ENCODE data around the gene NEURL3.

The NEURL3 gene

GRCh38 chr2:96535331-96535730 is 30.2 kb upstream of the NEURL3 start:
- no peak for TF ChIP-seq POLR2AphosphoS5 (IDR thresholded peaks at IDR 0.05; ENCODE audit: low read depth, low read length)
- TF ChIP-seq FOXP2 (optimal IDR thresholded peaks at IDR 0.05; ENCODE audit: borderline replicate concordance, extremely low read depth, extremely low read length, insufficient read depth), result no peak
- no peak for TF ChIP-seq REST (IDR thresholded peaks at IDR 0.05; ENCODE audit: insufficient read depth in 1 of 2, low read depth in 2 of 2, low read length in 2 of 2)
- TF ChIP-seq TAF1 (IDR thresholded peaks at IDR 0.05; ENCODE audit: borderline replicate concordance, insufficient read depth, low read length), result no peak
- TF ChIP-seq SIN3A (IDR thresholded peaks at IDR 0.05; ENCODE audit: borderline replicate concordance, insufficient read depth, low read length), result no peak

- no peak for TF ChIP-seq REST (IDR thresholded peaks at IDR 0.05; ENCODE audit: insufficient read depth in 1 of 2, low read depth in 2 of 2, low read length in 2 of 2)
- no peak for TF ChIP-seq POLR2AphosphoS5 (IDR thresholded peaks at IDR 0.05; ENCODE audit: low read depth, low read length)
- no peak for TF ChIP-seq SIN3A (IDR thresholded peaks at IDR 0.05; ENCODE audit: borderline replicate concordance, insufficient read depth, low read length)
- TF ChIP-seq TAF1 (IDR thresholded peaks at IDR 0.05; ENCODE audit: borderline replicate concordance, insufficient read depth, low read length), result no peak
- TF ChIP-seq FOXP2 (optimal IDR thresholded peaks at IDR 0.05; ENCODE audit: borderline replicate concordance, extremely low read depth, extremely low read length, insufficient read depth), result no peak
Measured at GRCh38 chr2:96534701-96535181, 29.6 kb upstream of the NEURL3 start.

- TF ChIP-seq POLR2AphosphoS5 (IDR thresholded peaks at IDR 0.05; ENCODE audit: low read depth, low read length), result no peak
Measured at GRCh38 chr2:96534141-96534540, 29.0 kb upstream of the NEURL3 start.

- TF ChIP-seq FOXP2 (optimal IDR thresholded peaks at IDR 0.05; ENCODE audit: borderline replicate concordance, extremely low read depth, extremely low read length, insufficient read depth), result no peak
- TF ChIP-seq TAF1 (IDR thresholded peaks at IDR 0.05; ENCODE audit: borderline replicate concordance, insufficient read depth, low read length), result no peak
- no peak for TF ChIP-seq POLR2AphosphoS5 (IDR thresholded peaks at IDR 0.05; ENCODE audit: low read depth, low read length)
- TF ChIP-seq SIN3A (IDR thresholded peaks at IDR 0.05; ENCODE audit: borderline replicate concordance, insufficient read depth, low read length), result no peak
Measured at GRCh38 chr2:96533292-96534073, 28.3 kb upstream of the NEURL3 start.

GRCh38 chr2:96532641-96533291 is 27.6 kb upstream of the NEURL3 start:
- TF ChIP-seq POLR2AphosphoS5 (IDR thresholded peaks at IDR 0.05; ENCODE audit: low read depth, low read length) (no peak), SIN3A (IDR thresholded peaks at IDR 0.05; ENCODE audit: borderline replicate concordance, insufficient read depth, low read length) (no peak), TAF1 (IDR thresholded peaks at IDR 0.05; ENCODE audit: borderline replicate concordance, insufficient read depth, low read length) (no peak), FOXP2 (optimal IDR thresholded peaks at IDR 0.05; ENCODE audit: borderline replicate concordance, extremely low read depth, extremely low read length, insufficient read depth) (no peak), REST (IDR thresholded peaks at IDR 0.05; ENCODE audit: insufficient read depth in 1 of 2, low read depth in 2 of 2, low read length in 2 of 2) (no peak)

Measured in PFSK-1 (cell line).